COR-L47 (cell line): Measurements from ENCODE around the gene SRSF7.

Experiments
- DNase-seq: peaks from one replicate; lab custom pipeline; 2025; lab: John Stamatoyannopoulos, UW

SRSF7 gene

DNA sequence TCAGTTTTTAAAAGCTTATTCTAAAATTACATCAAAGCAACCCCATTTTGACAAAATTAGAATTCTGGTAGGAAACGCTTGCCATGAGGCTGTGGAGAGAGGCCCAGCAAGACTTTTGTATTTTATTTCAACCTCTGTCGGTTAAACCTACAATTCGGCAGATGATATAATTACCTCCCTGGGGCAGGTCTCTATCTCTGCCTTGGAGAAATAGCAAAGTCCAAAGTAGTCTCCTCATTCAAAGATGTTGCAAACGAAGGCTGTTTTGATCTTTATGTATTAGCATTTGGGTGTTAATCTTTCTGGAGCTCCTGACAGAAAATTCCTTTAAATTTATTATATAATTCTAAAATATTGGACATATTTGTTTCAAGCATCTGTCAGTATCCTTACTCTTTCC is 49.6 kb downstream of the SRSF7 start:
- no peak for DNase-seq

DNA sequence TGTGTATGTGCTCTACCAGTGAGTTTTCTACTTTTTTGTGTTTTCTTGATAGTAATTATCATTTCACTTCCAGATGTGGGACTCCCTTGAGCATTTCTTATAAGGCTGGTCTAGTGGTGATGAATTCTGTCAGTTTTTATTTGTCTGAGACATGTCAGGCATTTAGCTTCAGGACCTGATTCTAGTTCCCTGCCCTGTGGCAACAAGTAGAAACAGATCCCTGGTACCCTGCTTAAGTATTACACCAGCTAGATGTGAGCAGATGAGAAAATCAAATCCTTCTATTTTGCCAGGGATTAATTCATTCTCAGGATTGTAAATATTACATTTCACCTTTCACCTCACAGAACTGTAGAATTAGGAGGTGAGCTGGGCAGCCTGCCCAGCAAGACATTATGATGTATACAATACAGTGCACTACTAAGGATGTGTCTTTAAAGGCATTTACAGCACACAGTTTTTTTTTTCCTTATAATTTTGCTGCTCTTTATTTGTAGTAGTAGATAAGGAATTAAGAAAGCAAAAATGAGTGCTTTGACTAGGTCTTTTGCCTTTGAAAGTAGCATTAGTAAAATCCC is 50.2 kb downstream of the SRSF7 start:
- no peak for DNase-seq

DNA sequence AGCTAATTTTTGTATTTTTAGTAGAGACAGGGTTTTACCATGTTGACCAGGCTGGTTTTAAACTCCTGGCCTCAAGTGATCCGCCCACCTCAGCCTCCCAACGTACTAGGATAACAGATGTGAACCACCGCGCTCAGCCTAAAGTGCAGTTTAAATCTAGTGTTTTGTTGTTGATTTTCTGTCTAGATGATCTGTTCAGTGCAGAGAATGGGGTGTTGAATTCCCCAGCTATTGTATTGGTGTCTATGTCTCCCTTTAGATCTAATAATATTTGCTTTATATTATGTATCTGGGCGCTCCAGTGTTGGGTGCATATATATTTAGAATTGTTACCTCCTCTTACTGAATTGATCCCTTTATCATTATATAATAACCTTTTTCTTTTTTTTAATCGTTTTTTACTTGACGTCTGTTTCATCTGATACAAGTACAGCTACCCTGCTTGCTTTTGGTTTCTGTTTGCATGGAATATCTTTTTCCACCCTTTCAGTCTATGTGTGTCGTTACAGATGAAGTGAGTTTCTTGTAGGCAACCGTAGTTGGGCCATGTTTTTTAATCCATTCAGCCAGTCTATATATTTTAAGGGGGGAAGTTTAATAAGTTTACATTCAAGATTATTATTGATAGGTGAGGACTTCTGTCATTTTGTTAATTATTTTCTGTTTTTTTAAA is 50.9 kb downstream of the SRSF7 start:
- no peak for DNase-seq

DNA sequence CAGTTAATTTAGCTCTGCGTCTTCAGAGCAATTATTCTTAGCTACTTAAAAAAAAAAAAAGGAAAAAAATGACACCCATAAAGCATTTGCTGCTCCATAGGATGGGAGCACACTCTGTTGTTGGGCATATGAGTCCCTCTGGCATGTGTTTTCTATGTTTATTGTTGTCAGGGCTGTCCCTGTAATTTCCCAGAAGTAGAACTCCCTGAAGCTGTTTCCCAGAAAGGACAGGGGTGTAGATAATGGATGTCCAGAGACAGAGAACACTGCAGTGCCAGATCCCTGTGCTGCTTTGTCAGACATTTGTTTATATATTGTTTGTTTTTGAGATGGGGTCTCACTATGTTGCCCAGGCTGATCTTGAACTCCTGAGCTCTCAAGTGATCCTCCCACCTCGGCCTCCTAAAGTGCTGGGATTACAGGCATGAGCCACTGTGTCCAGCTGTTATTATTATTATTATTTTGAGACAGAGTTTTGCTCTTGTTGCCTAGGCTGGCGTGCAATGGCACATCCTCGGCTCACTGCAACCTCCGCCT is 52.6 kb downstream of the SRSF7 start:
- no peak for DNase-seq

DNA sequence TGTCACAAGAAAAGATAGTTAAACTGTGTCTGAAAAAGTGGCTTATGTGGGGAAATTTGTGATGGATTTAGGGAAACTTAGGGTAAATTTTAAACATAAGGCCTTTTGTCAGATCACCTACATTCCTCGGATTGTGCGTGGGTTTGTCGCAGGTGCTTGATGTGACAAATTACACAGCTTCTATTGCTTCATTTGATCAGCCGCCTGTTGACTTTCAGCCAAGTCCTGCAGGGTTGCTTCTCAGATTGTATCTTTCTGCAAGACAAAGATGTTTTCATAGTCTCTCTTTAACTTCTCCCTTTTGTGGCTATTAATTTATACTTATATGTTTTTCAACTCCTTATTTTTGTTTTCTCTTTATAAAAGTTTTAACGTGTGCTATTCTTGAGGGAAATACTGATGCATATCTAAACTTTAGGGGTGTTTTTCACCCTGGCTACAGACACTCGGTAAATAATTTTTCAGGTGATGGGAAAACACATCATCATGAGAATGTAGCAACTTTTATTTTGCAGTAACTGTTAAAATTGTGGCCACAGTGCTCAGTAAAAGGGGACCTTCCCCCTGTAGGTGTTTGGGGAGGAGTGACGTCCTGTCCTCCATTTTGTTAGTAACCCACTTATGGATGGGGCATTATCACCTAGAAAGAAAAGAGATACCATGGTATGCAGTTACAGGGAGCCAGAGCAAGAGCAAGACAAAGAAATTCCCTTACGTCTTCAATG is 53.9 kb downstream of the SRSF7 start:
- no peak for DNase-seq
